Endothelial cell of umbilical vein (primary cell): Measurements from ENCODE around the gene PLEKHG5. TPM values are rescaled to one million over a fixed set of nuclear protein-coding genes. Genes with fewer than 3 reads are reported as not detected.

Source experiments
- BruUV-seq: library from RNA; stranded (reverse); fragments of 400-500 nt; replicated peaks from 2 replicates; lab custom pipeline; 2021; lab: Mats Ljungman, UMichigan
- CTCF ChIA-PET: fragments of 300-600, 350-600 bp; sonication (Branson Sonifier 250); formaldehyde crosslinking; loops from one replicate; lab custom pipeline; 2021; ENCODE audit warnings: antibody characterized with exemption, inconsistent platforms; lab: Charles Lee
- POLR2A ChIA-PET: fragments of 300-600, 350-600 bp; sonication (Branson Sonifier 250); formaldehyde crosslinking; loops from one replicate; lab custom pipeline; 2021; ENCODE audit warnings: antibody characterized with exemption, inconsistent platforms; lab: Charles Lee
- DNase-seq: peaks from one replicate; pipeline ENCODE4 v3.0.0-alpha.2; 2011; ENCODE audit warnings: low read depth, low spot score
- FAIRE-seq: peaks from 2 replicates; lab custom pipeline; 2011; peaks lifted over from hg19 to GRCh38; lab: Jason Lieb, UNC
- H2AFZ ChIP-seq: 2 replicates; pipeline ENCODE4 v1.6.0; 2012; ENCODE audit warnings: low read depth, low read length, control low read depth, inconsistent platforms
- H3K27ac ChIP-seq: 2 replicates; pipeline ENCODE4 v1.5.1; 2011; ENCODE audit warnings: low read depth, mild to moderate bottlenecking, control low read depth, low read length, moderate library complexity; ENCODE audit not compliant: insufficient read depth
- H3K27me3 ChIP-seq, 2 experiments: 2 replicates each; pipeline versions ENCODE4 v1.6.0 to v1.6.1; 2011; ENCODE audit warnings: low read length in 2 of 2, mixed read lengths in 1 of 2; ENCODE audit not compliant: control insufficient read depth in 2 of 2, insufficient read depth in 2 of 2
- H3K36me3 ChIP-seq, 2 experiments: 2 replicates in 1 of 2; 3 replicates in 1 of 2; pipeline ENCODE4 v1.5.1; 2011; ENCODE audit warnings: low read length in 2 of 2, mild to moderate bottlenecking in 1 of 2, moderate library complexity in 1 of 2; ENCODE audit not compliant: control insufficient read depth in 2 of 2, insufficient read depth in 2 of 2; ENCODE audit errors: extremely low read depth in 1 of 2
- H3K4me1 ChIP-seq: 3 replicates; pipeline ENCODE4 v1.5.1; 2011; ENCODE audit warnings: mild to moderate bottlenecking, low read length; ENCODE audit not compliant: control insufficient read depth, insufficient read depth; ENCODE audit errors: extremely low read depth
- H3K4me2 ChIP-seq: 2 replicates; pipeline ENCODE4 v1.6.1; 2011; ENCODE audit warnings: low read length, control low read depth, mixed read lengths; ENCODE audit not compliant: insufficient read depth
- H3K4me3 ChIP-seq, 3 experiments: fragments of 200-600 bp in 1 of 3; sonication (generic), shearing (Covaris generic) in 1 of 3; replicated peaks in 1 of 3; 2 replicates each; pipeline ENCODE4 v1.5.1; 2011 to 2016; ENCODE audit warnings: control low read depth in 3 of 3, low read length in 3 of 3, mild to moderate bottlenecking in 2 of 3, inconsistent platforms in 1 of 3, low read depth in 1 of 3, moderate library complexity in 1 of 3; ENCODE audit not compliant: insufficient read depth in 1 of 3
- H3K79me2 ChIP-seq: 2 replicates; pipeline ENCODE4 v1.6.0; 2012; ENCODE audit warnings: low read length, inconsistent platforms; ENCODE audit not compliant: control insufficient read depth, insufficient read depth
- H3K9ac ChIP-seq: replicated peaks from 2 replicates; pipeline ENCODE3; 2011; ENCODE audit warnings: low read length, control low read depth; ENCODE audit not compliant: insufficient read depth; ENCODE audit errors: extremely low read depth
- H3K9me1 ChIP-seq: replicated peaks from 3 replicates; pipeline ENCODE4 v1.6.0; 2011; ENCODE audit warnings: mild to moderate bottlenecking, low read length; ENCODE audit not compliant: control insufficient read depth, insufficient read depth; ENCODE audit errors: extremely low read depth
- H3K9me3 ChIP-seq: replicated peaks from 2 replicates; pipeline ENCODE4 v1.5.1; 2012; ENCODE audit warnings: low read length, inconsistent platforms; ENCODE audit not compliant: control insufficient read depth, insufficient read depth
- H4K20me1 ChIP-seq: replicated peaks from 2 replicates; pipeline ENCODE3; 2011; ENCODE audit warnings: mild to moderate bottlenecking, low read length; ENCODE audit not compliant: control insufficient read depth, insufficient read depth; ENCODE audit errors: extremely low read depth
- EZH2 ChIP-seq: IDR thresholded peaks from 2 replicates; pipeline ENCODE4 v1.6.1; 2012; ENCODE audit warnings: borderline replicate concordance, low read depth, mild to moderate bottlenecking, moderate library complexity, low read length, inconsistent platforms; ENCODE audit not compliant: severe bottlenecking
- FOS ChIP-seq: IDR thresholded peaks from 2 replicates; pipeline ENCODE4 v1.6.1; 2011; ENCODE audit warnings: mild to moderate bottlenecking, low read length, moderate library complexity, borderline replicate concordance; ENCODE audit not compliant: insufficient read depth
- GATA2 ChIP-seq: IDR thresholded peaks from 2 replicates; pipeline ENCODE4 v1.7.0; 2011; ENCODE audit warnings: low read depth, mild to moderate bottlenecking, moderate library complexity, mixed read lengths, low read length; ENCODE audit not compliant: insufficient read length, insufficient read depth
- JUN ChIP-seq: IDR thresholded peaks from 2 replicates; pipeline ENCODE4 v1.6.1; 2011; ENCODE audit warnings: borderline replicate concordance, low read depth; ENCODE audit not compliant: insufficient read length, insufficient read depth
- MYC ChIP-seq: IDR thresholded peaks from one replicate; pipeline ENCODE4 v1.6.1; 2011; ENCODE audit warnings: mild to moderate bottlenecking, low read depth, low read length
- POLR2A ChIP-seq: IDR thresholded peaks from 2 replicates; pipeline ENCODE4 v1.6.1; 2012; ENCODE audit warnings: low read depth, mild to moderate bottlenecking, control low read depth, low read length
- POLR2AphosphoS5 ChIP-seq: IDR thresholded peaks from 2 replicates; pipeline ENCODE4 v1.6.1; 2012; ENCODE audit warnings: low read depth, mild to moderate bottlenecking, control low read depth, low read length, moderate library complexity; ENCODE audit not compliant: insufficient read depth
- dilution Hi-C: fragments of 300-500 bp; cut with MboI; formaldehyde crosslinking; loops from one replicate; pipeline ENCODE4 v1.15.0; 2019; ENCODE audit warnings: low sequenced_read_pairs; ENCODE audit not compliant: extremely low pct_ligation_motif_present
- intact Hi-C: fragments of 100-400 bp; cut with micrococcal nuclease; formaldehyde crosslinking; loops from one replicate; pipeline ENCODE4 v1.10.0; 2022
- polyA plus RNA-seq, 4 experiments: library from polyadenylated mRNA; depleted of rRNA in 3 of 4; stranded (reverse) in 3 of 4; unstranded in 1 of 4; fragments of >200 nt; gene quantifications; 2 replicates each; pipeline versions ENCODE4 v1.2.1 to v1.2.3, GENCODE V29; 2011 to 2012; ENCODE audit warnings: missing spikeins in 1 of 4
- total RNA-seq: library from RNA; stranded (reverse); gene quantifications from 2 replicates; pipeline ENCODE4 v1.2.3, GENCODE V29; 2021
- TF ChIP-seq, protein P1 (sequence below), 2 donors: IDR thresholded peaks; 1 replicate in 1 of 2; 2 replicates in 1 of 2; pipeline ENCODE4 v1.5.1; 2011; ENCODE audit warnings: low read length in 2 of 2, mild to moderate bottlenecking in 2 of 2, moderate library complexity in 2 of 2, control low read depth in 1 of 2, inconsistent platforms in 1 of 2, low read depth in 1 of 2; ENCODE audit not compliant: insufficient read depth in 1 of 2; ENCODE audit errors: extremely low read depth in 1 of 2
- TF ChIP-seq, protein P2 (sequence below): IDR thresholded peaks from 2 replicates; pipeline ENCODE4 v1.6.1; 2011; ENCODE audit not compliant: insufficient read depth, insufficient read length

Gene PLEKHG5
- total and polyA plus RNA-seq, 2 donors (not counting 3 experiments of a cell fraction or from before 2014, with no cell fraction given), result 30.6 to 56.9 TPM

GRCh38 chr1:6538956-6539355, 47.5 kb upstream of the PLEKHG5 start:
- Histone ChIP-seq H3K27ac (no peak overlapping the region), H3K4me1 (no peaks in the 10 kb centered on the region), H3K9ac (no peak overlapping the region), H3K9me3 (no peaks in the 10 kb centered on the region), H3K27me3 (no peaks in the 10 kb centered on the region), H3K79me2 (peaks cover 8% of the 10 kb centered on the region), H4K20me1 (no peaks in the 10 kb centered on the region), H3K4me3 (no peak overlapping the region), H3K36me3 (peaks cover 2 to 10% of the 10 kb centered on the region in 2 experiments), H2AFZ (no peak overlapping the region), H3K4me2 (no peak overlapping the region), H3K9me1 (no peaks in the 10 kb centered on the region)
- TF ChIP-seq, protein P1, sequence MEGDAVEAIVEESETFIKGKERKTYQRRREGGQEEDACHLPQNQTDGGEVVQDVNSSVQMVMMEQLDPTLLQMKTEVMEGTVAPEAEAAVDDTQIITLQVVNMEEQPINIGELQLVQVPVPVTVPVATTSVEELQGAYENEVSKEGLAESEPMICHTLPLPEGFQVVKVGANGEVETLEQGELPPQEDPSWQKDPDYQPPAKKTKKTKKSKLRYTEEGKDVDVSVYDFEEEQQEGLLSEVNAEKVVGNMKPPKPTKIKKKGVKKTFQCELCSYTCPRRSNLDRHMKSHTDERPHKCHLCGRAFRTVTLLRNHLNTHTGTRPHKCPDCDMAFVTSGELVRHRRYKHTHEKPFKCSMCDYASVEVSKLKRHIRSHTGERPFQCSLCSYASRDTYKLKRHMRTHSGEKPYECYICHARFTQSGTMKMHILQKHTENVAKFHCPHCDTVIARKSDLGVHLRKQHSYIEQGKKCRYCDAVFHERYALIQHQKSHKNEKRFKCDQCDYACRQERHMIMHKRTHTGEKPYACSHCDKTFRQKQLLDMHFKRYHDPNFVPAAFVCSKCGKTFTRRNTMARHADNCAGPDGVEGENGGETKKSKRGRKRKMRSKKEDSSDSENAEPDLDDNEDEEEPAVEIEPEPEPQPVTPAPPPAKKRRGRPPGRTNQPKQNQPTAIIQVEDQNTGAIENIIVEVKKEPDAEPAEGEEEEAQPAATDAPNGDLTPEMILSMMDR (IDR thresholded peaks at IDR 0.05; ENCODE audit: extremely low read depth in 1 of 2, insufficient read depth in 1 of 2, low read depth in 1 of 2, low read length in 2 of 2), result no peak
- no peak for TF ChIP-seq POLR2A
- TF ChIP-seq FOS, result no peak
- no peak for TF ChIP-seq GATA2
- TF ChIP-seq EZH2, result no peak
- TF ChIP-seq POLR2AphosphoS5, result no peak
- TF ChIP-seq JUN, result no peak
- TF ChIP-seq MYC, result no peak
- TF ChIP-seq, protein P2, sequence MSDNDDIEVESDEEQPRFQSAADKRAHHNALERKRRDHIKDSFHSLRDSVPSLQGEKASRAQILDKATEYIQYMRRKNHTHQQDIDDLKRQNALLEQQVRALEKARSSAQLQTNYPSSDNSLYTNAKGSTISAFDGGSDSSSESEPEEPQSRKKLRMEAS, result no peak
- ChIA-PET CTCF (interaction anchor here (6.3 kb wide), 1 partner anchor 16 kb away, joined by 37 read pairs; no protein-coding TSS in a partner anchor), POLR2A (no interaction called here)
- FAIRE-seq, result no peak
- DNase-seq, result no peak
- intact Hi-C loops (no loop called here), dilution Hi-C loops (no loop called here)
- BruUV-seq, result no TSS peak
